HL-60 (cell line): ENCODE results near the gene VRK3.

ENCODE experiments used
- GABPA ChIP-seq: IDR thresholded peaks from 2 replicates; pipeline ENCODE4 v1.6.1; 2012; ENCODE audit warnings: low read depth
- POLR2AphosphoS5 ChIP-seq: IDR thresholded peaks from 2 replicates; pipeline ENCODE4 v1.6.1; 2012; ENCODE audit warnings: low read depth
- TF ChIP-seq, protein P1 (sequence below): IDR thresholded peaks from one replicate; pipeline ENCODE4 v1.5.1; 2011; ENCODE audit warnings: low read length, control low read depth, inconsistent platforms; ENCODE audit not compliant: insufficient read depth
- TF ChIP-seq, protein P2 (sequence below): IDR thresholded peaks from 2 replicates; pipeline ENCODE4 v1.6.1; 2012; ENCODE audit warnings: low read depth; ENCODE audit not compliant: insufficient replicate concordance

DNA sequence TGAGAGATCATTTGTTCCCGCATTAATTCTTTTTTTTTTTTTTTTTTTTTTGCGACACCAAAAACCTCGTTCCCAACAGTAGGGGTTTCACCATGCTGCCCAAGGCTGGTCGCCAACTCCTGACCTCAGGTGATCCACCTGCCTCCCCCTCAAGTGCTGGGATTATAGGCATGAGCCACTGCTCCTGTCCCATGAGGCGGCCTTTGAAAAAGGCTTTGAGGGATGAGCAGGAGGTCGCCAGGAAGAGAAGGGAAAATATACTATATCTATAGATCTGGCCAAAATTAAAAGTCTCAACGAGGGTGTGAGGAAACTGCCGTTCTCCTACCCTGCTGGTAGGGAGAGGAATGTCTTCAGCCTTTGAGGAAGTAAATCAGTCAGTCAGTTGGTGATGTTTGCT lies 26.8 kb upstream of the VRK3 start:
- TF ChIP-seq POLR2AphosphoS5 (no peak), GABPA (no peak)
- TF ChIP-seq, protein P1, sequence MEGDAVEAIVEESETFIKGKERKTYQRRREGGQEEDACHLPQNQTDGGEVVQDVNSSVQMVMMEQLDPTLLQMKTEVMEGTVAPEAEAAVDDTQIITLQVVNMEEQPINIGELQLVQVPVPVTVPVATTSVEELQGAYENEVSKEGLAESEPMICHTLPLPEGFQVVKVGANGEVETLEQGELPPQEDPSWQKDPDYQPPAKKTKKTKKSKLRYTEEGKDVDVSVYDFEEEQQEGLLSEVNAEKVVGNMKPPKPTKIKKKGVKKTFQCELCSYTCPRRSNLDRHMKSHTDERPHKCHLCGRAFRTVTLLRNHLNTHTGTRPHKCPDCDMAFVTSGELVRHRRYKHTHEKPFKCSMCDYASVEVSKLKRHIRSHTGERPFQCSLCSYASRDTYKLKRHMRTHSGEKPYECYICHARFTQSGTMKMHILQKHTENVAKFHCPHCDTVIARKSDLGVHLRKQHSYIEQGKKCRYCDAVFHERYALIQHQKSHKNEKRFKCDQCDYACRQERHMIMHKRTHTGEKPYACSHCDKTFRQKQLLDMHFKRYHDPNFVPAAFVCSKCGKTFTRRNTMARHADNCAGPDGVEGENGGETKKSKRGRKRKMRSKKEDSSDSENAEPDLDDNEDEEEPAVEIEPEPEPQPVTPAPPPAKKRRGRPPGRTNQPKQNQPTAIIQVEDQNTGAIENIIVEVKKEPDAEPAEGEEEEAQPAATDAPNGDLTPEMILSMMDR, result no peak
- TF ChIP-seq, protein P2, sequence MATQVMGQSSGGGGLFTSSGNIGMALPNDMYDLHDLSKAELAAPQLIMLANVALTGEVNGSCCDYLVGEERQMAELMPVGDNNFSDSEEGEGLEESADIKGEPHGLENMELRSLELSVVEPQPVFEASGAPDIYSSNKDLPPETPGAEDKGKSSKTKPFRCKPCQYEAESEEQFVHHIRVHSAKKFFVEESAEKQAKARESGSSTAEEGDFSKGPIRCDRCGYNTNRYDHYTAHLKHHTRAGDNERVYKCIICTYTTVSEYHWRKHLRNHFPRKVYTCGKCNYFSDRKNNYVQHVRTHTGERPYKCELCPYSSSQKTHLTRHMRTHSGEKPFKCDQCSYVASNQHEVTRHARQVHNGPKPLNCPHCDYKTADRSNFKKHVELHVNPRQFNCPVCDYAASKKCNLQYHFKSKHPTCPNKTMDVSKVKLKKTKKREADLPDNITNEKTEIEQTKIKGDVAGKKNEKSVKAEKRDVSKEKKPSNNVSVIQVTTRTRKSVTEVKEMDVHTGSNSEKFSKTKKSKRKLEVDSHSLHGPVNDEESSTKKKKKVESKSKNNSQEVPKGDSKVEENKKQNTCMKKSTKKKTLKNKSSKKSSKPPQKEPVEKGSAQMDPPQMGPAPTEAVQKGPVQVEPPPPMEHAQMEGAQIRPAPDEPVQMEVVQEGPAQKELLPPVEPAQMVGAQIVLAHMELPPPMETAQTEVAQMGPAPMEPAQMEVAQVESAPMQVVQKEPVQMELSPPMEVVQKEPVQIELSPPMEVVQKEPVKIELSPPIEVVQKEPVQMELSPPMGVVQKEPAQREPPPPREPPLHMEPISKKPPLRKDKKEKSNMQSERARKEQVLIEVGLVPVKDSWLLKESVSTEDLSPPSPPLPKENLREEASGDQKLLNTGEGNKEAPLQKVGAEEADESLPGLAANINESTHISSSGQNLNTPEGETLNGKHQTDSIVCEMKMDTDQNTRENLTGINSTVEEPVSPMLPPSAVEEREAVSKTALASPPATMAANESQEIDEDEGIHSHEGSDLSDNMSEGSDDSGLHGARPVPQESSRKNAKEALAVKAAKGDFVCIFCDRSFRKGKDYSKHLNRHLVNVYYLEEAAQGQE, result no peak
